Type B pancreatic cell (in vitro differentiated cells): ENCODE results near the gene UACA. TPM values are rescaled to one million over a fixed set of nuclear protein-coding genes. Genes with fewer than 3 reads are reported as not detected.

Experiments
- DNase-seq: peaks from one replicate; pipeline ENCODE4 v3.0.0; 2021; ENCODE audit warnings: mixed read lengths; ENCODE audit not compliant: unreplicated experiment; ENCODE audit errors: extremely low spot score
- H3K27ac Mint-ChIP-seq: 2 replicates; pipeline ENCODE4 v1.8.0; 2021; ENCODE audit warnings: mild to moderate bottlenecking, mixed read lengths
- H3K27me3 Mint-ChIP-seq: 2 replicates; pipeline ENCODE4 v1.8.0; 2021; ENCODE audit warnings: mixed read lengths
- H3K36me3 Mint-ChIP-seq: 2 replicates; pipeline ENCODE4 v1.8.0; 2021; ENCODE audit warnings: mixed read lengths
- H3K4me1 Mint-ChIP-seq: one replicate; pipeline ENCODE4 v1.8.0; 2021; ENCODE audit warnings: mixed read lengths; ENCODE audit not compliant: unreplicated experiment
- H3K4me3 Mint-ChIP-seq: 2 replicates; pipeline ENCODE4 v1.8.0; 2021; ENCODE audit warnings: mild to moderate bottlenecking, mixed read lengths
- H3K9me3 Mint-ChIP-seq: 2 replicates; pipeline ENCODE4 v1.8.0; 2021; ENCODE audit warnings: mixed read lengths
- CTCF ChIP-seq: fragments of 200-600 bp; sonication (generic); conservative IDR thresholded peaks from 2 replicates; pipeline ENCODE4 v1.5.0; 2021; ENCODE audit warnings: antibody characterized with exemption, mild to moderate bottlenecking
- total RNA-seq: library from RNA; stranded (reverse); gene quantifications from 2 replicates; pipeline ENCODE4 v1.2.1, GENCODE V29; 2021; ENCODE audit warnings: low replicate concordance

Gene UACA
- total RNA-seq, 1 donor from 2014 or later = 36.4 TPM

- no peaks in the 10 kb centered on the region for H3K9me3 Mint-ChIP-seq
- H3K36me3 Mint-ChIP-seq = no peaks in the 10 kb centered on the region
- no peak overlapping the region for H3K27ac Mint-ChIP-seq
- peaks cover 14% of the 10 kb centered on the region for H3K4me1 Mint-ChIP-seq
- peaks cover 6% of the 10 kb centered on the region for H3K27me3 Mint-ChIP-seq
- H3K4me3 Mint-ChIP-seq = no peak overlapping the region
- no peak for DNase-seq
- TF ChIP-seq CTCF = no peak
These were observed 5.7 kb downstream of the UACA start for GRCh38 chr15:70757627-70758026.

GRCh38 chr15:70754862-70755261 is 8.5 kb downstream of the UACA start:
- H3K4me1 Mint-ChIP-seq = peaks cover 13% of the 10 kb centered on the region
- no peak for DNase-seq
- no peaks in the 10 kb centered on the region for H3K27me3 Mint-ChIP-seq
- H3K4me3 Mint-ChIP-seq = no peak overlapping the region
- no peak for TF ChIP-seq CTCF
- no peak overlapping the region for H3K27ac Mint-ChIP-seq
- H3K9me3 Mint-ChIP-seq = no peaks in the 10 kb centered on the region
- no peaks in the 10 kb centered on the region for H3K36me3 Mint-ChIP-seq

GRCh38 chr15:70753101-70753829 is 10.1 kb downstream of the UACA start:
- H3K4me1 Mint-ChIP-seq = peaks cover 17% of the 10 kb centered on the region
- no peak overlapping the region for H3K27ac Mint-ChIP-seq
- no peaks in the 10 kb centered on the region for H3K27me3 Mint-ChIP-seq
- H3K36me3 Mint-ChIP-seq = no peaks in the 10 kb centered on the region
- DNase-seq = no peak
- no peak for TF ChIP-seq CTCF
- H3K4me3 Mint-ChIP-seq = no peak overlapping the region
- H3K9me3 Mint-ChIP-seq = no peaks in the 10 kb centered on the region

GRCh38 chr15:70752193-70752635 is 11.1 kb downstream of the UACA start:
- no peaks in the 10 kb centered on the region for H3K36me3 Mint-ChIP-seq
- no peaks in the 10 kb centered on the region for H3K9me3 Mint-ChIP-seq
- no peak for DNase-seq
- peaks cover 18% of the 10 kb centered on the region for H3K4me1 Mint-ChIP-seq
- no peak for TF ChIP-seq CTCF
- H3K27ac Mint-ChIP-seq = no peak overlapping the region
- H3K27me3 Mint-ChIP-seq = no peaks in the 10 kb centered on the region
- no peak overlapping the region for H3K4me3 Mint-ChIP-seq

- Mint-ChIP-seq H3K4me3 (no peak overlapping the region), H3K9me3 (no peaks in the 10 kb centered on the region), H3K4me1 (peaks cover 18% of the 10 kb centered on the region), H3K36me3 (no peaks in the 10 kb centered on the region), H3K27ac (peak overlapping the region; percentile 32), H3K27me3 (no peaks in the 10 kb centered on the region)
- TF ChIP-seq CTCF = no peak
- no peak for DNase-seq
These were observed 13.0 kb downstream of the UACA start for GRCh38 chr15:70750203-70750869.
